NCI-H128 (cell line): ENCODE results near the gene USP24.
"Not testable (repeated sequence)": the region's sequence is repeated elsewhere in the genome, so short reads cannot be mapped to it uniquely, and the experiment has no call there.

ENCODE experiments used
- DNase-seq: peaks from one replicate; lab custom pipeline; 2025; ENCODE audit not compliant: unreplicated experiment; lab: John Stamatoyannopoulos, UW

Gene USP24

GRCh38 chr1:55197099-55197498 is 18.1 kb downstream of the USP24 start:
- DNase-seq, result no peak

- DNase-seq, result no peak
These were observed 18.6 kb downstream of the USP24 start for GRCh38 chr1:55196433-55197035.

GRCh38 chr1:55195521-55196233 is 19.5 kb downstream of the USP24 start:
- DNase-seq, result no peak

GRCh38 chr1:55194851-55195250 is 20.3 kb downstream of the USP24 start:
- DNase-seq, result no peak

GRCh38 chr1:55192093-55192492 is 23.1 kb downstream of the USP24 start:
- DNase-seq, result no peak

- not testable (repeated sequence) for DNase-seq
These were observed 23.8 kb downstream of the USP24 start for GRCh38 chr1:55191219-55191952.

- DNase-seq, result no peak
These were observed 25.1 kb downstream of the USP24 start for GRCh38 chr1:55190109-55190508.

GRCh38 chr1:55188909-55189308 is 26.3 kb downstream of the USP24 start:
- no peak for DNase-seq

- no peak for DNase-seq
These were observed 29.3 kb downstream of the USP24 start for GRCh38 chr1:55185832-55186231.

- no peak for DNase-seq
These were observed 30.3 kb downstream of the USP24 start for GRCh38 chr1:55184859-55185258.

- no peak for DNase-seq
These were observed 33.5 kb downstream of the USP24 start for GRCh38 chr1:55181666-55182065.

GRCh38 chr1:55180075-55180670 is 35.0 kb downstream of the USP24 start:
- no peak for DNase-seq

GRCh38 chr1:55179177-55179835 is 35.9 kb downstream of the USP24 start:
- DNase-seq, result no peak

GRCh38 chr1:55172687-55173086 is 42.5 kb downstream of the USP24 start:
- no peak for DNase-seq

- no peak for DNase-seq
These were observed 42.9 kb downstream of the USP24 start for GRCh38 chr1:55172272-55172671.

- no peak for DNase-seq
These were observed 43.5 kb downstream of the USP24 start for GRCh38 chr1:55171694-55172093.

GRCh38 chr1:55170426-55170825 is 44.7 kb downstream of the USP24 start:
- DNase-seq, result no peak

GRCh38 chr1:55169126-55169525 is 46.0 kb downstream of the USP24 start:
- DNase-seq, result no peak

- DNase-seq, result no peak
These were observed 46.8 kb downstream of the USP24 start for GRCh38 chr1:55168353-55168752.

- DNase-seq, result no peak
These were observed 47.8 kb downstream of the USP24 start for GRCh38 chr1:55167224-55167871.

- no peak for DNase-seq
These were observed 50.3 kb downstream of the USP24 start for GRCh38 chr1:55164906-55165305.
